Sigmoid colon (tissue), 7 donors: ENCODE data around the gene ZNF385A. TPM values are rescaled to one million over a fixed set of nuclear protein-coding genes. Genes with fewer than 3 reads are reported as not detected.
A peak's percentile ranks its signal among the peaks of the same experiment; 100 is the strongest.

Experiments used
- DNase-seq: peaks from one replicate; pipeline ENCODE4 v3.0.0-alpha.2; 2019
- H3K27ac ChIP-seq, 4 donors: fragments of 200-600 bp; sonication (generic); one replicate each; pipeline ENCODE4 v1.5.1; 2016 to 2019; ENCODE audit warnings: mild to moderate bottlenecking in 1 of 4
- H3K27me3 ChIP-seq, 3 donors: fragments of 200-600 bp; sonication (generic); one replicate each; pipeline ENCODE4 v1.5.1; 2019; ENCODE audit warnings: mild to moderate bottlenecking in 1 of 3
- H3K36me3 ChIP-seq, 4 donors: fragments of 200-600 bp; sonication (generic); one replicate each; pipeline ENCODE4 v1.5.1; 2016 to 2019
- H3K4me1 ChIP-seq, 4 donors: fragments of 200-600 bp; sonication (generic); one replicate each; pipeline ENCODE4 v1.5.1; 2017 to 2019
- H3K4me3 ChIP-seq, 4 donors: fragments of 200-600 bp; sonication (generic); one replicate each; pipeline ENCODE4 v1.5.1; 2017 to 2019; ENCODE audit warnings: mild to moderate bottlenecking in 2 of 4, moderate library complexity in 1 of 4
- H3K9me3 ChIP-seq, 4 donors: fragments of 200-600 bp in 3 of 4; sonication (generic) in 3 of 4; one replicate each; pipeline versions ENCODE4 v1.5.1 to v1.6.1; 2013 to 2019
- EP300 ChIP-seq, 4 donors: sonication (generic); formaldehyde crosslinking; IDR thresholded peaks; one replicate each; pipeline ENCODE4 v1.6.1; 2017; ENCODE audit warnings: antibody characterized with exemption in 4 of 4
- POLR2A ChIP-seq, 2 donors: fragments of 450-650 bp; IDR thresholded peaks; one replicate each; pipeline ENCODE4 v1.6.1; 2016; ENCODE audit warnings: antibody characterized with exemption in 2 of 2, mild to moderate bottlenecking in 2 of 2, moderate library complexity in 2 of 2
- POLR2AphosphoS5 ChIP-seq, 4 donors: sonication (generic); formaldehyde crosslinking; IDR thresholded peaks; one replicate each; pipeline ENCODE4 v1.6.1; 2017; ENCODE audit warnings: antibody characterized with exemption in 4 of 4
- WGBS, 2 donors: extraction: QIAGEN DNeasy Blood & Tissue Kit; methylation state at CpG; one replicate each; pipeline ENCODE4 v1.1.7; 2013; 5-methylcytosine and 5-hydroxymethylcytosine counted together
- intact Hi-C: fragments of 100-400 bp; cut with DNase I; formaldehyde crosslinking; loops from one replicate; pipeline ENCODE4 v1.15.1; 2023
- polyA plus RNA-seq, 3 donors: library from polyadenylated mRNA; stranded (reverse); fragments of 200-250 nt; gene quantifications; one replicate each; pipeline ENCODE4 v1.2.3, GENCODE V29; 2013
- total RNA-seq, 4 donors: library from RNA; depleted of rRNA; stranded (reverse); fragments of >200 nt; gene quantifications; one replicate each; pipeline ENCODE4 v1.1.0, GENCODE V29; 2016
- TF ChIP-seq, protein P1 (sequence below), 4 experiments: fragments of 450-650 bp in 3 of 4; fragments of 200-600 bp in 1 of 4; IDR thresholded peaks; one replicate each; pipeline ENCODE4 v1.5.1; 2016 to 2019; ENCODE audit warnings: antibody characterized with exemption in 4 of 4, mild to moderate bottlenecking in 3 of 4, moderate library complexity in 2 of 4
- donor health status: healthy with polysubstance abuse.
- donor health status: Bipolar disorder and iron deficiency.
- donor health status: healthy.

ZNF385A gene
- total and polyA plus RNA-seq, 7 donors: 4.4 to 19.2 (median 8.4) TPM

DNA sequence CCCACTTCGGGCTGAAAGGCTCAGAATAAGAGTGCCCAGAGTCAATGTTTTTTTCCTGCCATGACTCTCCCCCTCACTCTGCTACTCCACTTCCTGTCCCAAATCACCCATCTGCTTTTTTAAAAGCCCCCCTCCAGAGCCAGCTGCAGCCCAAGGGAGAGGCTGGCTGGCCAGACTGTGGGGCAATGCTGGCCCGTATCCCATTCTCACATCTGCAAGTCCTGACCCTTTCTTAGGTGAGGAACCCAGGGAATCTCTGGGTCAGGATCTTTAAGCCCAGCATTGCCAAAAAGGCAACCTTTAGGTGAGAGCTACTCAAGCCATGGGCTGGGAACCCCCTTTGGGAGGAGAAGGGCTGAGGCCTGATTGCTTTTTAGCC is 36.2 kb upstream of the ZNF385A start:
- intact Hi-C loops: no loop called here
- Histone ChIP-seq H3K4me1 (peaks cover 0 to 75% (median 62%) of the 10 kb centered on the region in 4 donors), H3K4me3 (peak overlapping the region; percentile 96 to 100 (median 100)), H3K27me3 (no peaks in the 10 kb centered on the region), H3K27ac (peak overlapping the region; percentile 96 to 100 (median 100)), H3K36me3 (peaks cover 0 to 6% (median 1%) of the 10 kb centered on the region in 4 donors), H3K9me3 (no peaks in the 10 kb centered on the region)
- peak; percentile 90 for DNase-seq
- WGBS, 2 donors: 41 to 66% methylated on average over 2 of the region's 2 CpGs
- TF ChIP-seq POLR2A (IDR thresholded peaks at IDR 0.05) (no peak), EP300 (IDR thresholded peaks at IDR 0.05) (no peak), POLR2AphosphoS5 (IDR thresholded peaks at IDR 0.05) (no peak)
- TF ChIP-seq, protein P1, sequence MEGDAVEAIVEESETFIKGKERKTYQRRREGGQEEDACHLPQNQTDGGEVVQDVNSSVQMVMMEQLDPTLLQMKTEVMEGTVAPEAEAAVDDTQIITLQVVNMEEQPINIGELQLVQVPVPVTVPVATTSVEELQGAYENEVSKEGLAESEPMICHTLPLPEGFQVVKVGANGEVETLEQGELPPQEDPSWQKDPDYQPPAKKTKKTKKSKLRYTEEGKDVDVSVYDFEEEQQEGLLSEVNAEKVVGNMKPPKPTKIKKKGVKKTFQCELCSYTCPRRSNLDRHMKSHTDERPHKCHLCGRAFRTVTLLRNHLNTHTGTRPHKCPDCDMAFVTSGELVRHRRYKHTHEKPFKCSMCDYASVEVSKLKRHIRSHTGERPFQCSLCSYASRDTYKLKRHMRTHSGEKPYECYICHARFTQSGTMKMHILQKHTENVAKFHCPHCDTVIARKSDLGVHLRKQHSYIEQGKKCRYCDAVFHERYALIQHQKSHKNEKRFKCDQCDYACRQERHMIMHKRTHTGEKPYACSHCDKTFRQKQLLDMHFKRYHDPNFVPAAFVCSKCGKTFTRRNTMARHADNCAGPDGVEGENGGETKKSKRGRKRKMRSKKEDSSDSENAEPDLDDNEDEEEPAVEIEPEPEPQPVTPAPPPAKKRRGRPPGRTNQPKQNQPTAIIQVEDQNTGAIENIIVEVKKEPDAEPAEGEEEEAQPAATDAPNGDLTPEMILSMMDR (IDR thresholded peaks at IDR 0.05): no peak

DNA sequence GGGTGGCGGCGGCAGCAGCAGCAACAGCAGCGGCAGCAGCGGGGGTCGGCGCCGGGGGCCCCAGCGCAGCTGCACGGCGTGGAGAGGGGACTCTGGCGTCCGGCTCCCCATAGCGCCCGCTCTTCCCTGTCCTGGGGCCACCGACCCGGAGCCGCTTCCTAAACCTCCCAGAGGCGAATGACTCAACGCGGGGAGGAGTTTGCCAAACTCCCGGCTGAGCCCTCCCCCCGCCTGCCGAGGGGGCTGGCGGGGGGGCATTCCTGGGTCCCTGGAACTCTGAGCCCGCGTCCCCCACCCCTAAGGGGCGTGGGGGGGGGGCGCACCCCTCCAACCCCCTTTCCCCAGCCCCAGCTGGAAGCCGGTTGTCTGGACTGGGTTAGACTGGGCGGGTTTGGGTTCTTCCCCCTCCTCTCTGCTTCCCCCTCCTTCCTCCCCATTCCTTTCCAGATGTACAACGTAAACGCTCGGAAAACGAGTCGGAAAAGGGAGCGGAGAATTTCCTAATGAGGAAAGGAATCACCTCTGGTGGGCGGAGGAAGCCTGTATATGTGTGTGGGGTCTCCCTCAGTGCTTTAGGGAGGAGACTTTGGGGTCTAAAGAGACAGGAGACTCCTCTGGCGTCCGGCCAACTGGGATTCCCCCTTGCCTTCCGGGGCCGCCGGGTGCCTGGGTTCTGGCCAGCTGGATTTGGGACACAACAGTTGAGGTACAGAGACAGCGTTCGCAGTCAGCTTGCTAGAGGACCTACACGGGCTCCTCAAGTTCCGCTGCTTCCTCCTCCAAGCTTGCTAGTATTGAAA is 34.8 kb upstream of the ZNF385A start, which contains the start of gene ITGA5:
ITGA5 (minus strand) TSS at position 179 of the 800 bp plus-strand sequence; CDS start at position 111, 68 bp downstream.
- Histone ChIP-seq H3K4me1 (peaks cover 0 to 75% (median 63%) of the 10 kb centered on the region in 4 donors), H3K9me3 (no peaks in the 10 kb centered on the region), H3K36me3 (peaks cover 0 to 10% (median 3%) of the 10 kb centered on the region in 4 donors), H3K4me3 (peak within 1 kb of the TSS; percentile 96 to 100 (median 100)), H3K27me3 (no peaks in the 10 kb centered on the region), H3K27ac (peak within 1 kb of the TSS; percentile 96 to 100 (median 100))
- intact Hi-C loops: loop anchor here (2.0 kb wide), 1 partner anchor 14 kb away; no protein-coding TSS in a partner anchor
- 4 to 5% methylated on average over 46 of the region's 46 CpGs for WGBS, 2 donors
- DNase-seq: peak; percentile 96
- peak; percentile 95 to 99 (median 98) for TF ChIP-seq POLR2AphosphoS5 (IDR thresholded peaks at IDR 0.05)
- TF ChIP-seq POLR2A (IDR thresholded peaks at IDR 0.05): peak; percentile 90 to 95
- peak in 3 of 4 donors; percentile 32 to 84 (median 69) for TF ChIP-seq EP300 (IDR thresholded peaks at IDR 0.05)
- TF ChIP-seq, protein P1 (IDR thresholded peaks at IDR 0.05): no peak

DNA sequence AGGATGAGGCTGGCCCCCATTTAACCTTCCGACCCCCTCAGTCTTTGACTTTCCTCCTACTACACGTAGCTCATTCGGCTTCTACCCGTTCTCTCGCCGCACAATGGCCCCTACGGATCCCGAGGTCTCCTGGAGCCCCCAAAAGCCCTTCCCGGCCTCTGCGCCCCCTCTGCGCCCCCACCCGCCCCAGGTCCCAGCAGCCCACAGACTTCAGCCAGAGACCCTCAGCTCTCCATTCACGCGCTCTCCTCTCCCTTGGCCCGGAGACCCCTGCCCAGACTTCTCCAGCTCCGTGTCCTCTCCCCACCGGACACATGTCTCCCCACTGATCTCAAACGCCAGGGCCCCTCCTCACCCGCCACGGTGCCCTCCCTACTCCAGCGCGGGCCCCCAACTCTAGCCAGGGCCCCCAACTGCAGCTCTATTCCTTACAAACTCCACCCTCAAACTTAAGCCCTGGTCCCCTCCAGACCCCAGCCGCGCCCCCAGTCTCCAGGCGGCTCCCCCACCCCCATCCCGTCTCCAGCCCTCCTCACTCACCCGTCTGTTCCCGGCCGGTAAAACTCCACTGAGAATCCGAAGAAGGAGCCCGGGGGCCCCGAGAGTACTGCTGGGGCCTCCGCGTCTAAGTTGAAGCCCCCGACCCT is 34.0 kb upstream of the ZNF385A start:
- TF ChIP-seq, protein P1 (IDR thresholded peaks at IDR 0.05): no peak
- peak in 1 of 4 donors; percentile 39 for TF ChIP-seq POLR2AphosphoS5 (IDR thresholded peaks at IDR 0.05)
- Histone ChIP-seq H3K4me3 (peak overlapping the region; percentile 96 to 100 (median 100)), H3K27ac (peak overlapping the region; percentile 96 to 100 (median 100)), H3K9me3 (no peaks in the 10 kb centered on the region), H3K27me3 (no peaks in the 10 kb centered on the region), H3K36me3 (peaks cover 0 to 17% (median 3%) of the 10 kb centered on the region in 4 donors), H3K4me1 (peaks cover 0 to 75% (median 63%) of the 10 kb centered on the region in 4 donors)
- DNase-seq: peak; percentile 68
- intact Hi-C loops: loop anchor here (2.0 kb wide), 1 partner anchor 14 kb away; no protein-coding TSS in a partner anchor
- 1 to 10% methylated on average over 35 of the region's 35 CpGs for WGBS, 2 donors

DNA sequence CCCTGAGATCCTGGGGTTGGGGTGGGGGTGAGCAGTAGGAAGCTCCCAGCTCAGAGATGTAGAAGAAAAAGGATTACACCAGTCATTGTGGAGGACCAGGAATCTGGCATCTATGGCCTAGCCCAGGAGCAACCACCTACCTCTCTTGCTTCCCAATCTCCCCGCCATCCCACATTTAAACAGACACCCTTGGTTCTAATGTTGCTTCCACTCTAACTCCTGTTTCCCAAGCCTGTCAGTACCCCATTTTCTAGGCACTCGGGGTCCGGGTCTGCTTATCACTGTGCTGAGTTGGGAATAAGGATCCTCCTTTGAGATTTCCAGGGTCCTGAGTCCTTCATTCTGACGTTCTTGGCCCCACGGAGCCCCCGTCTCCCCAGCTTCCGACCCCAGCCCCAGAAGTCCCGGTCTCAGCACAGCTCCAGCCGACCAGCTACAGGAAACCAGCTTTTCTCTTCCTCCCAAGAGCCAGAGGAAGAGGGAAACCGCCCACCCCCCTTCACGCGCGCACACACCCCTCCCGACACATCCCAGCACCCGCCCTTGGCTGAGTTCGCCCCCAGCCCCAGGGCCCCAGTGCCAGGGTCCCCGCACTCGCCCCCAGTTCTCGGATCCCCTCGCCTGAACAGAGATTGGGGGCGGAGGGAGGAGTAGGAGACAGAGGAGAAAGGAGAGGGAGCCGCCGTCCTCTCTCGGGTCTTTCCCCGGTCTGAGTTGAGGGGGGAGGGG is 33.3 kb upstream of the ZNF385A start:
- H3K36me3 ChIP-seq: peaks cover 0 to 24% (median 3%) of the 10 kb centered on the region in 4 donors
- no peak for TF ChIP-seq EP300 (IDR thresholded peaks at IDR 0.05)
- TF ChIP-seq POLR2AphosphoS5 (IDR thresholded peaks at IDR 0.05): peak in 1 of 4 donors; percentile 31
- TF ChIP-seq, protein P1 (IDR thresholded peaks at IDR 0.05): no peak
- peak overlapping the region; percentile 96 to 100 (median 100) for H3K27ac ChIP-seq
- H3K4me1 ChIP-seq: peaks cover 0 to 75% (median 63%) of the 10 kb centered on the region in 4 donors
- 9 to 36% methylated on average over 25 of the region's 25 CpGs for WGBS, 2 donors
- intact Hi-C loops: loop anchor here (2.0 kb wide), 1 partner anchor 15 kb away; no protein-coding TSS in a partner anchor
- H3K4me3 ChIP-seq: peak overlapping the region; percentile 96 to 100 (median 100)
- peak; percentile 80 for DNase-seq
- no peaks in the 10 kb centered on the region for H3K27me3 ChIP-seq
- no peaks in the 10 kb centered on the region for H3K9me3 ChIP-seq
